Measurements from ENCODE around the gene MRPL50.

The MRPL50 gene

DNA sequence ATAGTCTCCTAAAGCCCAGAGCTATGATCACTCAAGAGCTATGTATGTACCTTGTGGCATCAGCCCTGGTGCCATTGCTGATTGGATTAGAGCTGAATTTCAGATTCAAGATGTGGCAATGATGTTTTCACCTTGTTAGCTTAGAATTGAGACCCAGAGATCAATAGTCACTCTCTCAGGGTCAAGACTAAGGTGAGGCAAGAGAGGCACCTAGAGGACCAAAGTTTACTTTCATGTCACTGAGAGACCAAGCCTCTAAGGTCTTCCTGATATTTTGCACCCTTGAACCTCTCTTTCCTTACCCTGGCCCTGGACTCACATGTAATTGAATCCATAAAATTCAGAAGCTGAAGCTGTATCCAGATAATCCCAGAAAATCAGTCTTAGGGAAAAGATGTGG, 56.5 kb downstream of the MRPL50 start:
- no peak for TF ChIP-seq SUZ12 (IDR thresholded peaks at IDR 0.05)
- TF ChIP-seq BHLHE40 (IDR thresholded peaks at IDR 0.05; ENCODE audit: borderline replicate concordance), result no peak
- no peak for TF ChIP-seq SP1 (IDR thresholded peaks at IDR 0.05)
- TF ChIP-seq ARNT (IDR thresholded peaks at IDR 0.05), result no peak
- TF ChIP-seq, protein P1, sequence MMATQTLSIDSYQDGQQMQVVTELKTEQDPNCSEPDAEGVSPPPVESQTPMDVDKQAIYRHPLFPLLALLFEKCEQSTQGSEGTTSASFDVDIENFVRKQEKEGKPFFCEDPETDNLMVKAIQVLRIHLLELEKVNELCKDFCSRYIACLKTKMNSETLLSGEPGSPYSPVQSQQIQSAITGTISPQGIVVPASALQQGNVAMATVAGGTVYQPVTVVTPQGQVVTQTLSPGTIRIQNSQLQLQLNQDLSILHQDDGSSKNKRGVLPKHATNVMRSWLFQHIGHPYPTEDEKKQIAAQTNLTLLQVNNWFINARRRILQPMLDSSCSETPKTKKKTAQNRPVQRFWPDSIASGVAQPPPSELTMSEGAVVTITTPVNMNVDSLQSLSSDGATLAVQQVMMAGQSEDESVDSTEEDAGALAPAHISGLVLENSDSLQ (IDR thresholded peaks at IDR 0.05), result no peak
- TF ChIP-seq ELF4 (IDR thresholded peaks at IDR 0.05), result no peak
- no peak for TF ChIP-seq HDGF (IDR thresholded peaks at IDR 0.05; ENCODE audit: borderline replicate concordance)
- TF ChIP-seq ZNF384 (IDR thresholded peaks at IDR 0.05), result no peak
- no peak for TF ChIP-seq CTBP1 (IDR thresholded peaks at IDR 0.05; ENCODE audit: borderline replicate concordance)
- TF ChIP-seq FOXA1 (IDR thresholded peaks at IDR 0.05), result no peak
- no peak for TF ChIP-seq LEF1 (IDR thresholded peaks at IDR 0.05; ENCODE audit: borderline replicate concordance)
- no peak for TF ChIP-seq FOXK2 (IDR thresholded peaks at IDR 0.05)
- no peak for DNase-seq (ENCODE audit: extremely low spot score)
- ChIA-PET CTCF (no interaction called here), POLR2A (no interaction called here)

Data from HEK293T (cell line).